Omental fat pad (tissue), 4 donors: Measurements from ENCODE around the gene CASK. TPM values are rescaled to one million over a fixed set of nuclear protein-coding genes. Genes with fewer than 3 reads are reported as not detected.

Experiments
- ATAC-seq: fragments of 150-250 bp; one replicate; pipeline ENCODE4 v1.9.1; 2016; ENCODE audit warnings: mild to moderate bottlenecking, moderate library complexity; ENCODE audit not compliant: low FRiP score
- DNase-seq: peaks from one replicate; pipeline ENCODE4 v3.0.0-alpha.2; 2019; ENCODE audit warnings: low spot score
- CTCF ChIP-seq, 3 donors: fragments of 450-650 bp; IDR thresholded peaks; one replicate each; pipeline ENCODE4 v1.5.1; 2016 to 2017; ENCODE audit warnings: antibody characterized with exemption in 3 of 3, mild to moderate bottlenecking in 3 of 3, moderate library complexity in 2 of 3
- total RNA-seq, 4 donors: library from RNA; depleted of rRNA; stranded (reverse); fragments of >200 nt; gene quantifications; one replicate each; pipeline ENCODE4 v1.1.0, GENCODE V29; 2016

The CASK gene
- total RNA-seq, 4 donors from 2014 or later, result 26.8 to 42.4 (median 32.9) TPM

- no peak for TF ChIP-seq CTCF (IDR thresholded peaks at IDR 0.05)
These were observed 293.3 kb downstream of the CASK start for GRCh38 chrX:41630091-41630490.

GRCh38 chrX:41629539-41629938 is 293.8 kb downstream of the CASK start:
- no peak for TF ChIP-seq CTCF (IDR thresholded peaks at IDR 0.05)
- ATAC-seq (no peak), DNase-seq (no peak)

More at GRCh38 chrX:41630091-41630490, 293.3 kb downstream of the CASK start:
- ATAC-seq (no peak), DNase-seq (no peak)

- ATAC-seq, result peak; percentile 73
- no peak for TF ChIP-seq CTCF (IDR thresholded peaks at IDR 0.05)
These were observed 302.1 kb downstream of the CASK start for GRCh38 chrX:41621222-41621723.

GRCh38 chrX:41619221-41619620 is 304.1 kb downstream of the CASK start:
- no peak for TF ChIP-seq CTCF (IDR thresholded peaks at IDR 0.05)
- no peak for ATAC-seq
- no peak for DNase-seq

More at GRCh38 chrX:41621222-41621723, 302.1 kb downstream of the CASK start:
- DNase-seq, result no peak

- TF ChIP-seq CTCF (IDR thresholded peaks at IDR 0.05), result no peak
These were observed 306.4 kb downstream of the CASK start for GRCh38 chrX:41616935-41617334.

GRCh38 chrX:41616255-41616654 is 307.1 kb downstream of the CASK start:
- no peak for ATAC-seq
- TF ChIP-seq CTCF (IDR thresholded peaks at IDR 0.05), result no peak
- no peak for DNase-seq

More at GRCh38 chrX:41616935-41617334, 306.4 kb downstream of the CASK start:
- DNase-seq (no peak), ATAC-seq (peak; percentile 28)

- no peak for ATAC-seq
- DNase-seq, result no peak
- TF ChIP-seq CTCF (IDR thresholded peaks at IDR 0.05), result no peak
These were observed 315.1 kb downstream of the CASK start for GRCh38 chrX:41608244-41608643.
